Muscle of arm (tissue), 12 donors: ENCODE results near the gene CALN1. TPM values are rescaled to one million over a fixed set of nuclear protein-coding genes. Genes with fewer than 3 reads are reported as not detected.

Experiments
- DNase-seq: peaks from one replicate; pipeline ENCODE4 v3.0.0-alpha.2; 2013
- polyA plus RNA-seq, 12 donors: library from polyadenylated mRNA; unstranded; fragments of 120-200 nt; gene quantifications; one replicate each; pipeline ENCODE4 v1.2.1, GENCODE V29; 2013; ENCODE audit not compliant: insufficient read length in 12 of 12

CALN1 gene
- polyA plus RNA-seq, 12 donors, result 0.95 to 2.6 (median 1.6) TPM; not detected in 2

DNA sequence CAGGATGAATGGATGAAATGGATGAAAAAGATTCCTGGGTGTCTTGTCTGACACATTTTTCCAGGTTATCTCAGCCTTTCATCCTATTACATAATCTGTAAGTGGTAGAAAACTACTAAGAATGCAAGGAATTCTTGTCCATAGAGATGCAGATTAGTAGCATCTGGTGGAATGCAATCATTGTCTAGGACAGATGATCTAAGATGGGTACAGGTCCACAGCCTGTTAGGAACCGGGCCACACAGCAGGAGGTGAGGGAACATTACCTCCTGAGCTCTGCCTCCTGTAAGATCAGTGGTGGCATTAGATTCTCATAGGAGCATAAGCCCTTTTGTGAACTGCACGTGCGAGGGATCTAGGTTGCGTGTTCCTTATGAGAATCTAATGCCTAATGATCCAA, 225.0 kb downstream of the CALN1 start:
- no peak for DNase-seq

DNA sequence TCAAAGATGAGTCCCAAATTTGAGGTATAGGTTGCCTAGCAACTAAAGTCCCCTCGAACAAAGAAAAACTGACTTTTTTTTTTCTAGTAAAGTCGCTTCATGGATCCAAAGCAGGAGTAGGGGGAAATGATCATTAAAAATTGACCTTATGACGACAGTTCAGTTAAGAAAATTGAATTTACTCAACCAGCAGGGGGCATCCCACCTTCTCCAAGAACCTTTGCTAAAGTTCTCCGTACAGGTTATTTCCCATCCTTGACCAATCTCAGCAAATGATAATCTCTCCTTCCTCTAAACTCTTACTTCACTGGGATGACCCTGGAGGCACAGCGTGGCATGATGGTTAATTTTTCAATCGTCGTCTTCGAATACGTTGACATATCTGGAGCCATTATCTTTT, 228.3 kb downstream of the CALN1 start:
- DNase-seq, result no peak

DNA sequence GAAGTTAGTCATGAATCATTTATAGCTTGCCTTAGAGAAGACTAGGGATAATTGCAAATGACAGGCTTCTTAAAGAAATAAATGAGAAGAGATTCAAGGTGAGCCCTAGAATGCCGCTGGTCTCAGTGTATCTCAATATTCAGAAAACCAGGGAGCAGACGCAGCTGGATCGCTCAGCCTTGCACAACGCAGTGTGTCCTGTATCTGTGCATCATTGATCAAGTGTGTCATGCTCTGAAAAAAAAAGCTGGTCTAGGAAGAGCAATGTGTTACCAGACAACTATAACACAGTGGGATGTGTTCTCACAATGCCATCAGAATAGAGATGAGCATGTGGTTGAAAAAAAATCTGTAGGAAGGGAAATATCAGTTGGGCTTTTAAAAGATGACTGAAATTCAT, 230.1 kb downstream of the CALN1 start:
- DNase-seq, result no peak

DNA sequence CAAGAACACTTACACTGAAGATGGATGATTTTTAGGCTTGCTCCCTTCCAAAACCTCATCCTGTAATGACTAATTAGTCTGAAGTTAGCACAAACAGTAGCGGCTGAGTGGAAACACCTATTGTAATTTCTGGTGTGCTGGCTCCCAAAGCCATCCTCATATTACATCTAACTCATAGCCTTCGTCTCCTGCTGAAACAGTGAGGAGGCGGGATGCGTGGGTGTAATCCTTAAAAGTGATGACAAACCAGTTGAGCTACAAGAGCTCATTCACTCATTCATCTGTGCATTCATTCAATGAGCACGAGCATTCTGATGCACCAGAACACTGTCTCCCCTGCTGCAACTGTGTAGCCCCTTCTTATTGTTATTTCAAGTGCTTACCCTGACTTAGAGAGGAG, 235.3 kb downstream of the CALN1 start:
- no peak for DNase-seq

DNA sequence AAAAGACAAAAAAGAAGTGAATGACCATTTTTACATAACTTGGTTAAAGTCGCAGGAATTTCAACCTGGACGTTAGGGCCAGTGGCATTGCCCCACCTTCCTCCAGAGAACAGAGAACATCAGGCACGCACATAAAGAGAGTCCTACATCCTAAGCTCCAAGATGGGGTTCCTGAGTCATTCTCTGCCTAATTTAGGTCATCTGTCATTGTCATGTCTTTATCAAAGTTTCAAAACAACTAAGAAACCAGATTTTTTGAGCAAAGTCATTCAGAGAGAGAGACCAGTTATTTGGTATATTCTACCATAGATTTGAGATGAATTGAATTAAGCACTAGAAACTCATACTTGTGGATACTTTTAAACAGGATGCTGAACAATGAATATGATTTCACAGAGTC, 241.7 kb downstream of the CALN1 start:
- no peak for DNase-seq

DNA sequence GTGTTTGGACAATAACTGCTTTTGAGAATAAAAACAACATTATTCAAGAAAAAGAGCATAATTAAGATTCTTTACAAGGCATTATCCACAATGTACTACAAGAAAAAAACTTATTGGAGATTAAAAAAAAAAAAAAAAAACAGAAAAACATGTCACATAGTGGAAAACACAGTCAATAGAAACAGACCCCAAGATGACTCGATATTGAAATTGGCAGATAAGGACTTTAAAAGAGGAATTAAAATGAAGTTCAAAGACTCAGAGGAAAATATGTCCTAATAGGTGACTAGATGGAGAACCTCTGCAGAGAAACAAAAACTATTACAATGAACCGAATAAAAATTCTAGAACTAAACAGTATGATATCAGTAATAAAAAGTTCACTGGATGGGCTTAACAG, 248.9 kb downstream of the CALN1 start:
- DNase-seq, result no peak

DNA sequence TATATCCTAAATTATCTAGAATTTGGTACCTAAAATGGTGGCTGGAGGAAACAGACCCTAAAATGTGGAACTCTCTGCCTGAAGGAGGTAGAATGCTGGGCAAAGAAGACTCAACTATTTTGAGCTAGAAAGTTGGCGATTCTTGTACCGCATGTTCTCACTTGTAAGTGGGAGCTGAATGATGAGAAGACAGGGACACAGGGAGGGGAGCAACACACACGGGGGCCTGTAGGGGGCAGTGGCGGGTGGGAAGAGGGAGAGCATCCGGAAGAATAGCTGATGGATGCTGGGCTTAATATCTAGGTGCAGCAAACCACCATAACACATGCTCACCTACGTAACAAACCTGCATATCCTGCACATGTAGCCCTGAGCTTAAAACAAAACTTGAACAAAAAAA, 250.6 kb downstream of the CALN1 start:
- no peak for DNase-seq

DNA sequence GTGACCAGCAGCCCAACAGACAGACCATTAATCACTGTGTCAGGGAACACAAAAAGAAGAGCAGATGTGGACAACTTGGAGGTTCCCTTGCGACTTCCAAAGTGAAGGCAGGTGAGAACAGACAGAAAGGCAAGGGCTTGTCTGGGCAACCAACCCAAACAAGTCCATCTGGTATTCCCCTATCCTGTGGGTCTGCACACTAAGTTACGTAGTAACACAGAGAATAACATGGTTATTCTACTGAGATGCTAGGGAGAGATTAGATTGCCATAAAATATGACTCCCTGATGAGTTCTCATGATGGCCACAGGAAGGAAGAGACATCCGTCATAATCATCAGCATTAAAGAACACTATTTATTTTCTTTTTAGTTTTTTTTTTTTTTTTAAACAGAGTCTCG, 252.2 kb downstream of the CALN1 start:
- DNase-seq, result no peak

DNA sequence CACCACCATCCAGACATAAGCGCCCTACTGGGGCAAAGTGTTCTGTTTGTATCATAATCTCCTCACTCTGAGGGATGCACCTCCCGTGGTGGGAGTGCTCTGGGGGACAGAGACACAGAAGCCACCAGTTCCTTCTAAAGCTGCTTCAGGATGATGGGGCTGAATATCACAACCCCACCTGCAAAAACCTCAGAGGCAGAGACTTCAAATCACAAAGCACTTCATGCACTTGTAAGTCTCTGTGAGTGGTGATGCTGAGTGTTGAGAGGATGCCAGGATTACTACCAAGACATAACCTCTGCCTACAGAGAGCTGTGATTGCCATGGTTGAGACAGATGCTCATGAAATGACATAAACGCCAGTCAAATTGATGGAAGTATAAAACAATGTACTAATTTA, 255.5 kb downstream of the CALN1 start:
- DNase-seq, result no peak

DNA sequence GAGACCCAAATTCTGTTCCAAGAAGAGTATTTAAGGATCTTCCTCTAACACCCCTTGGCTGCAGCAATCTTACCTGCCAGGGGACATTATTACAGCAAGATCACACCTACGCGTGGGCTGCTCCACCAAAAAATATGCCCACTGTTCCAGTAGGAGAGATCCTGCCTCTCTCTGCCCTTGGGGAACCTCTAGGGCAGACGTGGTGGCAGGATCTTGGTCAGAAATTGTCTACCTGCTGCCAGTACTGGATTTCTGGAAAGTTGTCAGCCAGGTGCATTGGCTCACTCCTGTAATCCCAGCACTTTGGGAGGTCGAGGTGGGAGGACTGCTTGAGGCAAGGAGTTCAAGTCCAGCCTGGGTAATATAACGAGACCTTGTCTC, 259.0 kb downstream of the CALN1 start:
- no peak for DNase-seq

DNA sequence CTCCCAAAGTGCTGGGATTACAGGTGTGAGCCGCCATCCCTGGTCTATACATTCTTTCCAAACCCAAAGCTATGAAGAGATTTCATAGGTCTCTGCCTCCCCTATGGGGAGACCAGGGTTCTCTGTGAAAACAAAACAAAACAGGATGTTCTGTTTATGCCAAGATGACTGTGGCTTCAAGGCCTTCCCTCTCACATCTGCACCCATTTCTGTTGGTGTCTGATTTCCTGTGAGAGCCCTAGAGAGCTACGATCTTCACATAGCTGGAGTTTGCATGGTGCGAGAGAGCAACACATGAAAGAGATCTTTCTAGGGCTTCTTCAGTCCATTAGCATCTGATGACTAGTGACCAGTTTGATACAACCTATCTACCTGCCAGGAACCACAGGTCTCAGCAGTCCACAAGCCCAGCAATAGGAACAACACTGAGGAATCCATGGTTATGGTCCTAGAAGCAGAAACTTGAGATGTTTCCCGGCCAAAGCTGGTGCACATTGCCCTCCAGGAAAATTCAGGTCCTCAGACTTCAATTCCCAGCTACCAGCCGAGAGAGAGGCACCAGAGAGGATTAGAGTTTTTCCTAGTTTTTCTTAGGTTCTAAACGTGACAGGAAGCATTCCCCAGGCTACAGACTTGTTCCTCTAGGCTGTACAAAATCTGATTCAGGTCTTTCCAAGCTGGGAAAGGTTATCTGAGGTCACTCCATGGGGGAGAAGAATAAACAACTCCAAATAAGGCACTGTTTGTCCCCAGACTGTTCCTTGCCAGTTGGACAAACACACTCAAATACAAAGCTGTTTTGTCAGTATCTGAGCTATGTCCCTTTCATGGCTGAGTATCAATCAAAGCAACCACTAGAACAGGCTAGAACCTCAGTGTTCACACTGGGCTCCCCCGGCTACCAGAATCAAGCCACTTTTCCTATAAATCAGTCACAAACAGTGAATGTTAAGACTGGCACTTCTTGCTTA, 259.7 kb downstream of the CALN1 start:
- DNase-seq, result no peak

DNA sequence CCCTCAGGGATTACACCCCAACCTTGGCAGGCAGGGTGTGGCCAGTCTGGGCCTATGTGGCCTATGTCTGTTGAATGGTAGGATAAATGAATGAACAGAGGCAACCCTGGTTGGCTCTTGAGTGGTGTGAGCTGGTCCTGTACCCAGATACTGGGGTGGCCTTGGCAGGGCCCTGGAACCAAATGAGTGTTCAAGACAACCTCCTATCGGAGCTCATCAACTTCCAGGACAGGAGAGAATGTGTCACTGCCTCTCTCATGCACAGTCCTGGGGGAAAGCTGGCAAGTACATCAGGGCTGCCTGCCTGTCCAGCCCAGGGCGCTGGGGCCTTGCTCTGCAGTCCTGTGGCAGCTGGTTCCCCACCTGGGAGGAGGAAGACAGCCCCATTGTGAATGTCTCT, 271.6 kb downstream of the CALN1 start:
- DNase-seq, result no peak

DNA sequence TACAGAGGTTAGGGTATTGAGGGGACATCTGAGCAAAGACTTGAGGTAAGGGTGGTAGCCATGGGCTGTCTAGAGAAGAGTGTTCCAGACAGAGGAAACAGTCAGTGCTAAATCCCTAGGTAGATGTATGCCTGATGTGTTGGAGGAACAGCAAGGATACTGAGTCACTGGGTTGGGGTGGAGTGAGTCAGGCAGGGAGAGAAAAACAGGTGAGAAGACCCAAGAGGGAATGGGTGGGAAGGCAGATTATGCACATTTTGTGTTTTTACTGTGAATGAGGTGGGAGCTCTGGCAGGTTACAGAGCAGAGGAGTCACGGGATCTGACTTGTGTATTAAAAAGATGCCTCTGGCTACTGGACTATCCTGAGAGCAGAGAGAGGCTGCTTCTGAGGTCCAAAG, 285.0 kb downstream of the CALN1 start:
- DNase-seq, result no peak

DNA sequence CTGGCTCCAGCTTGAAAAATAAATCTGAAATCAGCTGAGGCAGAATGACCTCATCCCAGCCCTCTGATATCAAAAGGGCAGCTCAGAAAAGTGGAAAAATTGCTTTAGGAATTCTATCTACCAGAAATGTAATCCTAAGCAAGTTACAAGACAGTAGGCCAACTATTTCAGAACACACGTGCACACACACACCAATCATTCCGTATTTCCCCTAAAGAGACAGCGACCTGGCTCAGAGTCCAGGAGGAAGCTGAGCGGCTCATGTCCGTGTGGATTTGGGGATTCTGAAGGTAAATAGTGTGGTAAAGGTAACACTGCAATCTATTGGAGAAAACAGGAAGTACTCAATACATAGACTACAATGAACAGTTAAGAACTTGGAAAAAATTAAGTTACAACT, 288.2 kb downstream of the CALN1 start:
- no peak for DNase-seq

DNA sequence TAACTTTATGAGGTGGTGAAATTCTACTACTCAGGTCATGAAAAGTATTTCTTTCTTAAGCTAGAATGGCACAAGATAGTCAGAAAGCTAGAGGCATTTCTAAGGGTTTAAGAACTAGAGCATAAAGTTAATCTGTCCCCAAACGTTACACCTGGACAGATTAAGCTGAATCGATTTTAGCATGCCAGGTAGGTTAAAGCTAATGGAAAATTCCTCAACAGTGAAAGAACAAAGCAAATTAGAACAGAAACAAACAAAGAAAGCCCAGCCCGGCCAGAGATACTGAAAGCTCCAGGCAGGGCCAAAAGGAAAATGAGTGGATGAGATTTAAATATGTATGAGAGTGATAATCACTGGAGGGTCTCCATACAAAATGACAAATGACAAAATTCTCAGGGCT, 293.8 kb downstream of the CALN1 start:
- DNase-seq, result no peak

DNA sequence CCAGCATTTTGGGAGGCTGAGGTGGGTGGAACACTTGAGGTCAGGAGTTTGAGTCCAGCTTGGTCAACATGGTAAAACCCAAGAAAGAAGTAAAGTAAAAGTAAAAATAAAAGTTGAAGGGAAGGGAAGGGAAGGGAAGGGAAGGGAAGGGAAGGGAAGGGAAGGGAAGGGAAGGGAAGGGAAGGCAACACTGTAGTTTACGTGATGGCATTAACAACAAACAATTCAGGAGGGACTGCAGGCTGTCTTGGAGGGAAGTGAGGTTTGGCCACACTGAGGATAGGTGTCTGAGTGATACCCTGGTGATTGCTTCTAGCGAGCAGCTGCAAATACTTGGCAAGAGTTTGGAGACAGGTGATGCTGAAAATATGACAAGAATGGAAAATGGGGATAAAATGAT, 298.0 kb downstream of the CALN1 start:
- DNase-seq, result no peak

DNA sequence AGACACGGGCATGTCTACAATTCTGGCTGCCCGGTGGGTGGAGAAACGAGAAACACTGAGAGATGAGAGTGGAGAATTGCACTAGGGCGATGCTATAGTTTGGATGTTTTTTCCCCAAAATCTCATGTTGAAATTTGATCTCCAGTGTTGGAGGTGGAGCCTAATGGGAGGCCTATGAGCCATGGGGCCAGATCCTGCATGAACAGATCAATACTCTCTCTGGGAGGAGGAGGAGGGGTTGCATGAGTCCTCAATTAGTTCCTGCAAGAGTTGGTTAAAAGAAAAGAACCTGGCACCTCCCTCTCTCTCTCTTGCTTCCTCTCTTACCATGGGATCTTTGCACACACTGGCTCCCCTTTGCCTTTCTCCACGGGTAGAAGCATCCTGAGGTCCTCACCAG, 299.1 kb downstream of the CALN1 start:
- DNase-seq, result no peak

DNA sequence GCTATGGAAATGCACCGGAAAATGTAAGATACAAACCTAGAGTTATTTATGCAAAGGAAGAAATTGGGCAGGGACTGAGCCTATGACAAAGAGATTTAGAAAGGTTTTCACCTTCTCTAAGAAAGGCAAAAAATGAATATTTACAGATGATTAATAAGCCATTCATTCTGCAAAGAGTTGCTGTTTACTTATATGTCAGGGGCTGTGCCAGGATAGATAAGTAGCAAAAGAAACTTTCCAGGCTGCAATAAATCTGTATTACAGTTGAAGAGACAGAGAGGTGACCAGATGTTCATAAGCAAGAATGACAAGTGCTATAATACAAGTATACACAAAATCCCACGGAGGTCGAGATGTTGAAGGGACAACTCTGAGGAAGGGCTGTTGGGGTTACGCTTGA, 299.6 kb downstream of the CALN1 start:
- no peak for DNase-seq

DNA sequence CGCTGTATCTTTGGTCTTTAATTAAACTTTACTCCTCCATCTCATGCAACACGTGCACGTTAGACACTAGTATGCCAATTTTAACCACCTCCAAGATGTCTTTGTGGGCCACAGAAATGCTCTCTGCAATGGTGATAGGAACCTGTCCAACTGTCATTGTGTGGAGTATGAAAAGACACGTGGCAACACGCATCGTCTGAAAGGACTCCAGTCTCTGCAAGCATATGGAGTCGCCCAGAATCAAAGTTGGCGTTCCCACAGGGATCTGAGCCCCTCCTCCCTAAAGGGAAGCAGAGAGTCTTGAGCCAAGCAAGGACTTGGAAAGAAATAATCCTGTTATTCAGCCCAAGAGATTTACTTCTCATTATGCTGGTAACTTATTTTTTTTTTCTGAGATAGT, 301.1 kb downstream of the CALN1 start:
- DNase-seq, result no peak

DNA sequence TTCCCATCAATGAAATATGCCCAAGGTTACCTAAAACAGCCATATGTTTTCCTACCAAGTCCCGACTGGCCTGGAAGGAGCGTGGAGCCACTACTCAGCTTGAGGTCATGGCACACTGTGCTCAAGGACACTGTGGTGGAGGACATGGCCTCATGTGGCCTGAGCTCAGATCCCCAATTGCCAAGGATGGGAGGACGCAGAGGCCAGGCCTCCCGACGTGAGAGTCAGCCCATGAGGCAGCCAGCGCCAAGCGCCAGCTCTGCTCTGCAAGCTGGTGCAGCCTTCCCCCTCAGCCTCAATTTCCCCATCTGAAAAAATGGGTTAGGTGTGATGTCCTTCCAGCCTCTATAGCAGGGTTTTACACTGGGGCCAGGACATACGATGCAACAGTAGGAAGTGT, 302.6 kb downstream of the CALN1 start:
- no peak for DNase-seq

DNA sequence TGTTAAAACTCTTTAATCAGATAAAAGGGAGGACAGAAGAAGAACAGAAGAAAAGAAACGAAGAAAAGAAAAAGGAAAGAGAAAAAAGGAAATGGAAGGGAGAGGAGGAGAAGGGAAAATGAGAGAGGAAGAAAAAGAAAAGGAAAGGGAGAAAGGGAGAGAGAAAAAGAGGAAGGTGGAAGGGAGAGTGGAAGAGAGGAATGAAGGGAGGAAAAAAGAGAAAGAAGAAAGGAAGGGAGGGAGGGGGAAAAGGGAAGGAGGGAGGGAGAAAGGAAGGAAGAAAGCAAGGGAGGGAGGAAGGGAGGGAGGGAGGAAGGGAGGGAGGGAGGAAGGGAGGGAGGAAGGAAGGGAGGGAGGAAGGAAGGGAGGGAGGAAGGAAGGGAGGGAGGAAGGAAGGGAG, 305.7 kb downstream of the CALN1 start:
- DNase-seq, result no peak

DNA sequence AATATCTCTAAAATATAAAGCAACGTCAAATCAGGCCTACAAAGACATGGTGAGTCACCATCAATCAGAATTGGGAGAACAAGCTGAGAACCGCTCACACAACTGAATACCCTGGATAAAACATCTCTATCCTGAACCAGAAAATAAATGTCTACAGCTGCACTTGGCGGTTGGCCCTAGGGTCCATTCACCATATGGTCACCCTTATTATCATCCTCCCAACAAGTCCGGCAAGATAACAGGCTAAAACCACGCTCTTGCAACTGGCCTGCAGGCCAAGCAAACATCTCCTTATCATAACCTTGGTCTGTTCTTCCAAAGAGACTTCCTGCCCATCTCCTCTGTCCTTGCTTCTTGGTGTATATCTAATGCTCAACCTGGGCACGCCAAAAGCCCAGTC, 310.7 kb downstream of the CALN1 start:
- no peak for DNase-seq

DNA sequence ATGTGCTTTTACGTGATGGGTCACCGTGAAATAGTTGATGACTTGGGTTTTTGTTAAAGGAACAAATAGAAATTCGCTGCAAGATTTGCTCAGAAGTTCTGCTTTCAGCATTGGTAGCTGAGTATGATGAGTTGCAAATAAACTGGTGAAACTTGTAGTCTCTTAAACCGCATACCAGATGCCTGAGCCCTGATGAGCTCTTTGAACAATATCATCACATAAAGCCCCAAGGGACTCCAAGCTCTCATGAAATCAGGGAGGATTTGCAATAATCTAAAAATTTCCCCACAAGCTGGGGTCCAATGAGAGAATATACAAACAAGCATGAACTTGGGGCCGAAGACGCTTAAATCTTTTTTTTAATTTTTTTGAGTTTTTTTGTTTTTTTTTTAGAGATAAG, 312.4 kb downstream of the CALN1 start:
- DNase-seq, result no peak
